ENCODE measurements around the gene BCOR.
A peak's percentile ranks its signal among the peaks of the same experiment; 100 is the strongest.

Gene BCOR

DNA sequence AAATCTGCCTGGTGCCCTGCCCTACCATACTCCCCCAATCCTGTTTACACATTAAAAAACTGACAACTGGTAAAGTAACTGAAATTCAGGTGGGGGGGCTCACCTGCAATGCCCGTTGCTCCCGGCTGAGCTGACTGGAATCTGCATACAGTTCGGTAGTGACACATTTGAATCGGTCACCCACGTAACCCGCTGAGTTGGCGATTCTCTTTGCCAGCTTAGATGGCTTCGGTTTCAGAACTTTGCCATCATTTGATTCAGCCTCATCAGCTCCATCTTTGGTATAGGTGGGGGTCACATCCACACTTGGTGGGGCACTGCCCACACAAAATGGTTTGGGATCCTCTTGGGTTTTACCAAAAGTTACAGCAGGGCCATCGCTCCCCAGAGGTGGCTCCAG lies 25.5 kb downstream of the BCOR start:
- no peaks in the 10 kb centered on the region for H3K27me3 Mint-ChIP-seq
- no peak overlapping the region for H3K4me3 Mint-ChIP-seq
- peaks cover 22% of the 10 kb centered on the region for H3K4me1 Mint-ChIP-seq
- H3K27ac Mint-ChIP-seq: no peak overlapping the region
- H3K36me3 Mint-ChIP-seq: peaks cover 10% of the 10 kb centered on the region
- H3K9me3 Mint-ChIP-seq: no peaks in the 10 kb centered on the region

DNA sequence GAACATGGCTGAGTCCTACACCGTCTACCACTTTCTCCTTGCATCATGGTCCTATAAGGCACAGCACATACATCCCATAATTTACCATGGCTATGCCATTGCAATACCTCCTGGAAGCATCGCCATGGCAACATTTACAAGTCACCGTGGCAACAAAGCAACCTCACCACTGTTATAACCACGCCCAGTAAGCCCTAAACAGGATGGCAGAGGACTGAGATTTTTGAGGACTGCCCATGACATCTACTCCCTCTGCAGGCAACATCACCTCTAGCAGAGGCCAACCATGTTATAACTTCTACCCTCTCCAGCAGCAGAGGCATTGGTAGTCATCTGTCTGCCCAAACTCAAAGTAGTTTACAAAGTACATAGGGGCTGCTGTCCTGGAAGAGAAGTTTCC lies 29.7 kb downstream of the BCOR start:
- H3K4me3 Mint-ChIP-seq: no peak overlapping the region

GRCh38 chrX:40066700-40067099 lies 31.1 kb downstream of the BCOR start:
- Mint-ChIP-seq H3K4me3 (no peak overlapping the region), H3K9me3 (no peaks in the 10 kb centered on the region), H3K27ac (no peak overlapping the region), H3K4me1 (peaks cover 52% of the 10 kb centered on the region), H3K27me3 (no peaks in the 10 kb centered on the region), H3K36me3 (peaks cover 15% of the 10 kb centered on the region)

More for the DNA sequence above, 29.7 kb downstream of the BCOR start:
- H3K4me1 Mint-ChIP-seq: peaks cover 47% of the 10 kb centered on the region
- H3K36me3 Mint-ChIP-seq: peaks cover 15% of the 10 kb centered on the region
- H3K27me3 Mint-ChIP-seq: no peaks in the 10 kb centered on the region
- H3K9me3 Mint-ChIP-seq: no peaks in the 10 kb centered on the region
- no peak overlapping the region for H3K27ac Mint-ChIP-seq

DNA sequence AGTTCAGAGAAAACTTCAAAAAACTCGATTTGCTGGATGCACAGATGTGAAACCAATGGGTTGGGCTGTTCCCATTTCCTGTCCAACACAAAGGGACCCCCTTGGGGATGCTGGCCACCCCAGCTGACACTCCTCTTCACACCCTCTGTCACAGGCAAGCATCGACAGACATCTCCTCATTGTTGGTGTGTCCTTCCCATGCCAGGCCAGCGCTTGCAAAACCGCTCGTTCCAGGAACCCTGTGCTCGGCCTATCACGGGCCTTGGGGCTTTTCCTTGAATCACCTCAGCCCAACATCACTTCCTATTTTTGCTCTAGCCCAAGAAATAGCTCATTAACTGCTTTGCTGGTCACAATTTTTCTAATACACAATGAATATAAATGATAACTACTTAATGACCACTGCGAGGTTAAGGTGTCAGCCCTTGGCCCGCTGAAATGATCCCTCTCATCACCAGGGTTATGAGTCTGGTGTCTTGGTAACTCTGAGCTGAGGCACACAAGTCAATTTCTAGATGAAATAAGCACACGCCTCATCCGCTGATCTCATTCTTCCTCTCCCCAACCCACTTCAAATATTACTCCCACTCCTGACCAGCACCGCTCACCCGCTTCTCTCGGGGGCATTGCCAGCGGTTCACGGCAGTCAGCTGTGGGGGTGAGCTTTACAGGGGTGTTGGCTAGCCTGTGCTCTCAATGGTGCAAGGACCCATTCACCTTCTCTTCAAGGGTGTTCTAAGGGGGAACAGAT lies 32.3 kb downstream of the BCOR start:
- H3K4me1 Mint-ChIP-seq: peaks cover 61% of the 10 kb centered on the region
- no peaks in the 10 kb centered on the region for H3K9me3 Mint-ChIP-seq
- H3K36me3 Mint-ChIP-seq: peaks cover 15% of the 10 kb centered on the region
- H3K27me3 Mint-ChIP-seq: no peaks in the 10 kb centered on the region
- peak overlapping the region; percentile 30 for H3K27ac Mint-ChIP-seq
- H3K4me3 Mint-ChIP-seq: peak overlapping the region; percentile 58

DNA sequence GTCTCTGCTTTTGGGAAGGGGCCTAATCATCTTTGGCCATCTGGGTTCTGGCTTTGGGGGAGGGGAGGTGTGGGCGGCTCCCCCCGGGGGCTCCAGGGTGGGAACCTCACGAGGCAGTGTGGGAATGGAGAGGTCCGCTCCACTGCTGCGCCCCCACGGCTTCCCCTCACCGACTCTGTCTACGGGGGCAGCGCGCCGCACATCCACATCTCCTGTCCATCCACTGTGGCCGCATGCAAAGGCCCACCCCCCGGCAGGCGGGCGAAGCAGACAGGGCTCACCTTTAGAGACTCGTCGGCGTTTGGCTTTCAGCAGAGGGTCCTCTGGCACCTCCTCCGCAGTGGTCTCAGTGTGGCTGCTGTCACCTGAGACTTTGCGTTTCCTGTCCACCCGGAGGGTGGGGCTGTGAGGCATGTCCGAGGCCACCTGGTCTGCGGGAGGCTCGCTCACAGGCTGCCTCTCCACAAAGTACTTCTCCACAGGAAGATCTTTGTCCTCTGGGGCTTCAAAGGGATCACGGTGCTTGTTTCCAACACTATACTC lies 33.6 kb downstream of the BCOR start:
- Mint-ChIP-seq H3K4me1 (peaks cover 59% of the 10 kb centered on the region), H3K36me3 (peaks cover 12% of the 10 kb centered on the region), H3K4me3 (no peak overlapping the region), H3K9me3 (no peaks in the 10 kb centered on the region), H3K27ac (no peak overlapping the region), H3K27me3 (no peaks in the 10 kb centered on the region)

GRCh38 chrX:40063555-40063954 lies 34.2 kb downstream of the BCOR start:
- H3K4me3 Mint-ChIP-seq: no peak overlapping the region
- peaks cover 14% of the 10 kb centered on the region for H3K36me3 Mint-ChIP-seq
- no peaks in the 10 kb centered on the region for H3K27me3 Mint-ChIP-seq
- peaks cover 56% of the 10 kb centered on the region for H3K4me1 Mint-ChIP-seq
- H3K9me3 Mint-ChIP-seq: no peaks in the 10 kb centered on the region
- H3K27ac Mint-ChIP-seq: peak overlapping the region; percentile 23

GRCh38 chrX:40062525-40063155 lies 35.1 kb downstream of the BCOR start:
- no peak overlapping the region for H3K27ac Mint-ChIP-seq
- peaks cover 47% of the 10 kb centered on the region for H3K4me1 Mint-ChIP-seq
- peaks cover 12% of the 10 kb centered on the region for H3K36me3 Mint-ChIP-seq
- no peak overlapping the region for H3K4me3 Mint-ChIP-seq
- no peaks in the 10 kb centered on the region for H3K9me3 Mint-ChIP-seq
- H3K27me3 Mint-ChIP-seq: no peaks in the 10 kb centered on the region

DNA sequence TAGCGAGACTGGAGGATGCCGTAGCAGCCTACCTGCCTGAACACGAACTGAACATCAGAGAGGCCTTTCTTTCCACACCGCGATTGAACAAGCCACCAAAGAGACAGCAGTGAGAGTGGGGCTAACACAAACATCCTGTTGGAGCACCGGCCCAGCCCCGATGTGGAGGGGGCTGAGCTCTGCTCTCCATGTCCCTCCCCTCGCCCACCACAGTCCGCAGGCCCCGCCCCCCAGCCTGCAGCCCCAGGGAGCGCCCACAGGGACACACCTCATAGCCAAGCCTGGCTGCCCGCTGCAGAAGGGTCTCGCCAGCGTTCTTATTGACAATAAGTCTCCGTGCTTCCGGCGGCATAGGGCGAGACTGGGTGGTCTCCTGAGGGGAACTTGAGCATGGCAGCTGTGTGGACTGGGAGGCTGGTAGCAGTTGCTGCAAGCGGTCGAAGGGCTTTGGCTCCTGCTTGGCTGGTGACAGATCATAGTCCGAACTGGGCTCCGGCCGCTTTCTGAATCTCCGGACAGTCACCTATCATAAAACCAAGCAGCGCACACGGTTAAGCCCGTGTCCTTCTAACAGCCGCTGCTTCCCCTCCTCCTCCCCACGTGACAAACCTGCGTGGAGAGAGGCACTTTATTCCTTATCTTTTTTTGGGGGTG lies 35.8 kb downstream of the BCOR start:
- peaks cover 41% of the 10 kb centered on the region for H3K4me1 Mint-ChIP-seq
- peak overlapping the region; percentile 41 for H3K27ac Mint-ChIP-seq
- peaks cover 12% of the 10 kb centered on the region for H3K36me3 Mint-ChIP-seq

DNA sequence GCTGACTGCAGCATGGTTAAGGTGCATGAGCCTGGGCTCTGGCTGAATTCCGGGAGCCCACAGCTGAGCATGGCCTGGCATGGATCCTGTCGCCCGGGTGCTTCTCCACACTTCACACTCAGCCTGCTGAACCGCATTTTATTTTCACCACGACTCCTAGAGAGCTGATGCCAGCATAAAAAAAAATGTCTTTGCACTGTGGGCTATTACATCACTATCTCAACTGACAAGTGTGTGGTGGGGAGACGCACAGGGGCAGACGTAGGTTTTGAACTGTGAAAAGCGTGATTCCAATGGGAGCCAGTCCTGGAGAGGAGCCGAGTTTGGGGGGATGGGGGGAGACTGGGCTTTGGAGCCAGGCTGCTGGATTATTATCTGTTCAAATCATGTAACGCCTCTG lies 36.8 kb downstream of the BCOR start:
- Mint-ChIP-seq H3K4me1 (peaks cover 31% of the 10 kb centered on the region), H3K27me3 (no peaks in the 10 kb centered on the region), H3K9me3 (no peaks in the 10 kb centered on the region), H3K4me3 (no peak overlapping the region), H3K27ac (no peak overlapping the region), H3K36me3 (peaks cover 12% of the 10 kb centered on the region)

More for the DNA sequence above, 35.8 kb downstream of the BCOR start:
- no peaks in the 10 kb centered on the region for H3K9me3 Mint-ChIP-seq
- no peaks in the 10 kb centered on the region for H3K27me3 Mint-ChIP-seq
- no peak overlapping the region for H3K4me3 Mint-ChIP-seq

- Mint-ChIP-seq H3K4me3 (no peak overlapping the region), H3K9me3 (no peaks in the 10 kb centered on the region), H3K27me3 (no peaks in the 10 kb centered on the region), H3K4me1 (peaks cover 28% of the 10 kb centered on the region), H3K36me3 (peaks cover 12% of the 10 kb centered on the region), H3K27ac (no peak overlapping the region)
Measured at GRCh38 chrX:40060356-40060845, 37.4 kb downstream of the BCOR start.

GRCh38 chrX:40058719-40059118 lies 39.0 kb downstream of the BCOR start:
- H3K27me3 Mint-ChIP-seq: no peaks in the 10 kb centered on the region
- peaks cover 21% of the 10 kb centered on the region for H3K4me1 Mint-ChIP-seq
- H3K36me3 Mint-ChIP-seq: peaks cover 16% of the 10 kb centered on the region
- no peak overlapping the region for H3K4me3 Mint-ChIP-seq
- H3K27ac Mint-ChIP-seq: no peak overlapping the region
- no peaks in the 10 kb centered on the region for H3K9me3 Mint-ChIP-seq

GRCh38 chrX:40057405-40057804 lies 40.4 kb downstream of the BCOR start:
- Mint-ChIP-seq H3K9me3 (no peaks in the 10 kb centered on the region), H3K27me3 (no peaks in the 10 kb centered on the region), H3K27ac (no peak overlapping the region), H3K4me3 (no peak overlapping the region), H3K36me3 (peaks cover 25% of the 10 kb centered on the region), H3K4me1 (peaks cover 14% of the 10 kb centered on the region)

DNA sequence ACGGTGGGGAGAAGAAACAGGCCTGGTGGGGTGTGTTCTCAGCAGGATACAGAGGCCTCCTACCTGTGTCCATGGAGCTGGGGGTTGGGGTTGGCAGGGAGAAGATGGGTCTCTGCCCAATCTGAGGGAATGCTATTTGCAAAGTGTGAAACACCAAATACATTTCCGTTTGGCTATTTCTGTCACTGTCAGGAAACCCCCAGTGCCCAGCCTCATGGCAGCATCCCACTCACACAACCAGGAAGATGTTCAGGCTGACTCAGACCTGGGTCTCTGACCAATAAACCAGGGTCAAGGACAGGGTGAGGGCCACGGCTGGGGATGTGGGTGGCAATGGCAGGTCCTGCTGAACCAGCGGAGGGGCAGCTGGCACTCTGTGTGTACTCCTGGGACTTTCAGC lies 41.3 kb downstream of the BCOR start:
- Mint-ChIP-seq H3K36me3 (peaks cover 28% of the 10 kb centered on the region), H3K4me3 (no peak overlapping the region), H3K27me3 (no peaks in the 10 kb centered on the region), H3K27ac (no peak overlapping the region), H3K4me1 (peaks cover 9% of the 10 kb centered on the region), H3K9me3 (no peaks in the 10 kb centered on the region)

DNA sequence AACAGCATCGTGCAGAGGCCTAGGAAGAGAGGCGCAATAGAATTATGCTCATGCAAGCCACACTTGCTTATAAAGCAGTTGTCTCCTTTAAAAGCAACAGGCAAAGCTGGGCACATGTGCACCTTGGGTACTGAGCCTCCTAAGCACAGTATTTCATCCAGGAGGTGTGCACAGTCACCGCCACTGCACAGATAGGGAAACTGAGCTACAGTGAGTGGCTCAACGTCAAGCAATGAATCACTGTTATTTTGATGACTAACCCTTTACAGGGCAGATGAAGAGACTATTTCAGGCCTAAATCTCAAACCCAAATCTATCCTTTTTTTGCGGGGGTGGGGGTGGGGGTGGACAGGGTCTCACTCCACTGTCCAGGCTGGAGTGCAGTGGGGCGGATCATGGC lies 42.3 kb downstream of the BCOR start:
- Mint-ChIP-seq H3K4me1 (peaks cover 3% of the 10 kb centered on the region), H3K4me3 (no peak overlapping the region), H3K27me3 (no peaks in the 10 kb centered on the region), H3K9me3 (no peaks in the 10 kb centered on the region), H3K36me3 (peaks cover 34% of the 10 kb centered on the region), H3K27ac (no peak overlapping the region)

DNA sequence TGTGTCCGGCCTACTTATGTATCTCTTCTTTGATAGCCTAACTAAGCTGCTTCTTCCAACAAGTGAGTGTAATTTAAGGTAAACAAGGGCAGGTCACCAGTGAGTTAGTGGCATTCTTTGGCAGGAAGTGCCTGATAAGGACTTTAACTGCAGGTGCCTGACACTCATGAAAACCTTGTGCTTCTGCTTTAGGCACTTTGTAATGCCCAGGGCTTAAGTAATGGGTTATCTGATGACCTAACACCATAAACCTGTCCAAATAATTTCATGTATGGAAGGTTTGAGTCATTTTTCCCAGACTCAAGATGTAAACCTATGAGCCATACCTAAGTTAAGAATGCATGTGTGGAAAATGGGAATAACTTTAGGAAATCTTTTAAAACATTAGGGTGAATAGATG lies 43.0 kb downstream of the BCOR start:
- peaks cover 3% of the 10 kb centered on the region for H3K4me1 Mint-ChIP-seq
- H3K4me3 Mint-ChIP-seq: no peak overlapping the region
- no peaks in the 10 kb centered on the region for H3K9me3 Mint-ChIP-seq
- H3K27me3 Mint-ChIP-seq: no peaks in the 10 kb centered on the region
- peaks cover 39% of the 10 kb centered on the region for H3K36me3 Mint-ChIP-seq
- no peak overlapping the region for H3K27ac Mint-ChIP-seq

DNA sequence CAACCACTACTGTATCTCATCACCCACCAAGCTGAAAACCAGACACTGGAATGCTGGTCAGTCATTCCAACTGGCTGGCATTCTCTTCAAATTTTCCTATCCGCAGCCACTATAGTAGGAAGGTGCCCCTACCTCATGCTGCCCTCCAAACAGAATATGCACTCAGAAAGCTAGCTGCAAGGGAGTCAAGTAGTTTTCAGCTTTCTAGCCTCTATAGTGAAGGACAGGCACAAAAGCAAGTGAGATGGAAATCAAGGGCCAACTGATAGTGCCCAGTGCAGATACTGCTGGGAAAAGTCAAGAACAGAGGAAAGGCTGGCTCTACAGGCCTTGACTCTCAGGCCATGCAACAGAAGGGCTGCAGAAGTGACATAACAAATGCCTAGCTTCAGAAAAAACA lies 47.2 kb downstream of the BCOR start:
- Mint-ChIP-seq H3K27me3 (no peaks in the 10 kb centered on the region), H3K36me3 (peaks cover 50% of the 10 kb centered on the region), H3K27ac (no peak overlapping the region), H3K9me3 (peaks cover 4% of the 10 kb centered on the region), H3K4me1 (peaks cover 2% of the 10 kb centered on the region), H3K4me3 (no peak overlapping the region)

Measured in activated naive CD4-positive, alpha-beta T cell treated with anti-CD3 and anti-CD28 coated beads, Interleukin-2, amount 50 U/mL, for 24 hours (primary cell).